Activated T-helper 1 cell treated with anti-CD3 and anti-CD28 coated beads, Interleukin-2, amount 50 U/mL, for 16 hours (primary cell): ENCODE data around the gene COPZ1.
"Not testable (repeated sequence)": the region's sequence is repeated elsewhere in the genome, so short reads cannot be mapped to it uniquely, and the experiment has no call there.

ENCODE experiments used
- DNase-seq, 2 donors: peaks; one replicate each; pipeline ENCODE4 v3.0.0-alpha.2; 2020; ENCODE audit warnings: low read depth in 1 of 2, low spot score in 1 of 2

COPZ1 gene

DNA sequence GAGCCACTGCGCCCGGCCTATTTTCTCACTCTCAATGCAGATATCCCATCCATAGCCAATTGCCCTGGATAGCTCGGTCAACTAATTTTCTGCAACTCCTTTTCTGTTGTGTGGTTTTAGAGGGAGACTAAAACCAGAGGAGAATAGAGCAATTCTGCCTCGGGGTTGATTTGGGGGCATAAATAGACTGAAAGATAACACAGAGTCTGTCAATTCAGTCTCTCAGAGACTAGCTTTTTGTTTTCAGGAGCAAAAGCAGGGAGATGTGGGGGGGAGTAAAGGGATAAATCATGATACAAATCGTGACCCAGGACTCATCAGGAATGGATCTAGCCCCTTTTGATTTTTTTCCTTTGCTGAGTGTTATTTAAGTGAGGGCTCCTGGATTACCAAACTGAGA, 6.5 kb downstream of the COPZ1 start:
- no peak for DNase-seq

DNA sequence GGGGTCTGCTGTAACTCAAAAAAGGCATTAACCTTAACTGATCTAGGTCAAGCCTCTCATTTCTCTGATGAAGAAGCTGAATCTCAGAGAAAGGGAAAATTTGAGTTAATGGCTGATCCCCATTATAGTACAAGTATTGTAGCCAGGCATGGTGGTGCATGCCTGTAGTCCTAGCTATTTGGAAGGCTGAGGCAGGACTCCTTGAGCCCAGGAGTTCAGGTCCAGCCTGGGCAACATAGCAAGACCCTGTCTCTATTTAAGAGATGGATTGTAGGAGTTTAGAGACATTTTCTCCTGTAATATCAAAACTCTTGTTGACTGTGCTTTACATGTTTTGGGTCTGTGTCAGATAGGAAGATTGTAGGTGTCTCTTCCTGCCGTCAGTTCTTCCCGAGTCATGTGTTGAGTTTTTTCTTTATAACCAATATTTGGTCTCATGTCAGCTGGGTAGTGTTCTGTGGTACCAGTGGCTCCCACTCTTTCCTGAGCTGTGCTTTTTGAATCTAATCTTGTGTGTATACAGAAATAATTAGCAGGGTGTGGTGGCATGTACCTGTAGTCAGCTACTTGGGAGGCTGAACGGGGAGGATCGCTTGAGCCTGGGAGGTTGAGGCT, 8.6 kb downstream of the COPZ1 start:
- no peak for DNase-seq

DNA sequence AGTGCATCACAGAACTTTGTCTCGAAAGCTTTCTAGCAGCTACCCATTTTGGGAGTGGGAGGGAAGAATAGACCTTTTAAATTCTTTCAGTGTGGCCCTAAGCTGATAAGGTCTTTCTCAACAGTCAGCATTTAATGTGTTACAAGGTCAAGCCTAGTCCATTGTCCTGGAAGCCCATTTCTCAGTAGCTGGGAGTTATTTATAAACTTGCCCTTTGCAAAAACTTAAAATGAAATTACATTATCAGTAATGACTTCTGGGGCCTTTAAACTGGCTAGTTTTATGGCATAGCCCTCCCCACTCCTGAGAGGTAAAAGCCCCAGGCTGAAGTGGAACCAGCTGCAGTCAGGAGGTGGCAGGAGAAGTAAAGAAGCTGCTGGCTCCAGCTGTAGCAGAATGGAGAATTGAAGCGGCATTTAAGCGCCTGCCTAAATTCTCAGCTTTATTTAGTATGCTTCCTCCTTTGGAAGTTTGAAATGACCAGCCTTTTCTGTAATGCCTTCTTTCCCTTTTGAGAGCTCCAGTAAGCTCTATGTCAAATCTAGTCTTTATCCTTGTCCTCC, 12.4 kb downstream of the COPZ1 start:
- no peak for DNase-seq

DNA sequence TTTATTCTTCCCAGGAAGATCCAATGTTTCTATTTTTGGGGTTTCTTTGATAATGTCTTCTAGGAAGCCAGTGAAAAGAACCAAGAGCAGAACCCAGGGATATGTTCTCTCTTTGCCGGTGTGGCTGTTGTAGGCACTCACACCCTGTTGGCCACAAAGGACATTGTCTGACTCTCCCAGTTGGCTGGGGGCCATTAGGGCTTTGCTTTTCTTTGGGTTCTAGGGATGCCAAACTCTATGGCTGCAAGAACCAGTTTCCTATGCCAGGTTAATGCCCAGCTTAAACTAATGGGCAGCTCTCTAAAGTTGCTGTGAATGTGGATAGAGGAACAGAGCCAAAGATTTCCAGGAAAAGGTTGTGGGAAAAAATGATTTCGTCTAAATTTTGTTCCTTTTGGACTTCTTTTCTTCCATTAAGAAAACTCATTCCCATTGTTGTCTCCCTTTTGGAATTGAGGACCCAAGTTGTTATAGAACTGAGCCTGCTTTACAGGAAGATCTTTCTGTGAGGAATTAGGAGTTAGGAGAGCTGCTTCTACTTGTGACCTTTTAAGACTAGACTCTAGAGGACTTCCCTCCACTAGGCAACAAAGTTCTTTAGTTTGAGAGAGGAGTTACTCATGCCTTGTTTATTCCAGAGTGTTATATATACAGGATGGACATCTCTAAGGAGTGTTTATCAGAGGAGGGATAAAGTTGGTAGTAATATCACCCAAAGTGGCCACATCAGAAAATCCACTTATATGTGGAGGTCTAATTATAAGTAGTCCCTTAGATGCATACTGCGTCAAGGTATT, 13.1 kb downstream of the COPZ1 start:
- DNase-seq = no peak

DNA sequence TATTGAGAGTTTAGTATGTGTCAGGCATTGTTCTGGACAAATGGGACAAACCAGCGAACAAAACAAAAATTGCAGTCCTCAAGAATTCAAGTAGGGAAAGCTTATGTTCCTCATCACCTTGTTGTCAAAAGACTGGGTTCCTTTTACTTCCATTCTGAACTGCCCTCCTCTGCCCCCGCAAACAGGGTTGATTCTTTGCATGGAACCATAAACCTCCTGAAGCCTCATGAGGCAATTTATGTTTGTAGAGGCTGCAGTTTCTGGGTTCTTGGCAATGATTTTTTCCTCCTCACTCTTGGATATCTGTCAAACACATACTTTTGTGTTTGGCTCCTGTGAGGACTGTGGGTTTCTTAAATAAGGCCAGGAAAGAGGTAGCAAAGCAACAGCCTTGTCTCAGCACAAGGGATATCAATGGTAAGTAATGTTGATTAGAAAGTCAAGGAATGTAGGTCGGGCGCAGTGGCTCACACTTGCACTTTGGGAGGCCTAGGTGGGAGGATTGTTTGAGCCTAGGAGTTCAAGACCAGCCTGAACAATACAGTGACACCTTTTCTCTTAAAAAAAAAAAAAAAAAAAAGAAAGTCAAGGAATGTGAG, 13.9 kb downstream of the COPZ1 start:
- DNase-seq = no peak

DNA sequence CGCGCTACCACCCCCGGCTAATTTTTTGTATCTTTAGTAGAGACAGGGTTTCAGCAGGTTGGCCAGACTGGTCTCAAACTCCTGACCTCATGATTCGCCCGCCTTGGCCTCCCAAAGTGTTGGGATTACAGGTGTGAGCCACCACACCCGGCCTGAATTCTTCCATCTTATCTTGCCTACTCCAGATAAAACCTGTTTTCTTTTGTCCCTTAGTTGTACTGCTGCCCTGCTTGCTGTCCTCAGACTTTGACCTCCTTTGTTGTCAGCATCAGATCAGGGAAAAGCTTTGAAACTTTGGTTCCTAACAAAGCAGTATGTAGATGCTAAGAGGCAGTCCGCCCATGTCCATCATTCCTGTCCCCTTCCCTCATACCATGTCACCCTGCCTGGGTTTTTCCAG, 15.9 kb downstream of the COPZ1 start:
- no peak for DNase-seq

DNA sequence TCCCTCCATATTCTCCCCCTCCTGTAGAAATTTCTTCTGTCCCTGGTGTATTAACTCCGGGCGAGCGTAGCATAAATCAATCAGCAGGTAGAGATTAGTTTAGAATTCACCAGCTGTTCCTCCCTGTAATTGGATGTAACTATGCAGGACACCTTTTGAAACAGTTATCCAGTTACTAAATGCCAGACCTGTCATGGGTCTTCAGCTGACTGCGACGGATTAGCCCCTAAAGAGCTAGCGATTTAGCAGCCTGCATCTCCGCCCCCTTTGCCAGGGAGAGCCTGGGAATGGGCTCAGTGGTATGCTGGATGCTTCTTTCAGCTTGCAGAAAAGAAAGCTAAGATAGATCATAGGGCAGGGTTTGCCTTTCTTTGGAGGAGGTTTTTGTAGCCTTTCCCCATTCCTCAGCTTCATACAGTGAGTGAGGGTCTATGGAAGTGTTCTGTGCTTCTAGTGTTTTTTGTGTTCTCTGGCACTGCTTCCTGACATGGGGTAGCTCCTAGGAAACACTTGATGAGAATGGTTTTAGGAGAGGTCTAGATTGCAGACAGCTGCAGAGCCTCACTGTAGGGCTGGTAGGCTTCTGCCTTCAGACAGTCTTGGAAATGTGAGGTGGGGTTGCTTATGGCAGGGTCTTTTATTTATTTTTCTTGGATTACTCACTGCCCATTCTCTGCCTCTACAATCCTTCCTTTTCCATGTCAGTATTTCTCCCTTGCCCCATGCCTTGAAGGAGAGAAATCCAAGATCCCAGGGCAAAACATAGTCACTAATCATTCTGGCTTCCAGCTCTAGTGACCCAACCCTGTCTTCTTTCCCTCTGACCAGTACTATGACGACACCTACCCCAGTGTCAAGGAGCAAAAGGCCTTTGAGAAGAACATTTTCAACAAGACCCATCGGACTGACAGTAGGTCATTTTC, 16.7 kb downstream of the COPZ1 start:
- no peak for DNase-seq

DNA sequence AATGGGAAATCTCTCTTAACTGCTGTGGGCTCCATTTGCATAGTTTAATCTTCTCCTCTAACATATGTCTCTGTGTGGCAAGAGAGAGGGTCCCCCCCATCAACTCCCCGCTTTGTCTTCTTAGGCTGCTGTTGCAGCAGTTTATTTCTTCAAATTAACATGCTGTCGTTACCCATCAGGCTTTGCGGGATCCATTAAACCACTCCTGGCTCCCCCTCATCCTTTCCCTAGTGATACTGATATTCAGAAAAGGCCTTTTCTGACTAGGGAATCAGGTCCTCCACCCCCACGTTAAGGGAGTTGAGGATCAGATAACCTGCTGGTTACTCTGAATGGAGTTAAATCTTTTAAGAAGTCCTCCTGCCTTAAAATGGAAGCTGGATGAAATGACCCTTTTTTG, 24.1 kb downstream of the COPZ1 start:
- no peak for DNase-seq

DNA sequence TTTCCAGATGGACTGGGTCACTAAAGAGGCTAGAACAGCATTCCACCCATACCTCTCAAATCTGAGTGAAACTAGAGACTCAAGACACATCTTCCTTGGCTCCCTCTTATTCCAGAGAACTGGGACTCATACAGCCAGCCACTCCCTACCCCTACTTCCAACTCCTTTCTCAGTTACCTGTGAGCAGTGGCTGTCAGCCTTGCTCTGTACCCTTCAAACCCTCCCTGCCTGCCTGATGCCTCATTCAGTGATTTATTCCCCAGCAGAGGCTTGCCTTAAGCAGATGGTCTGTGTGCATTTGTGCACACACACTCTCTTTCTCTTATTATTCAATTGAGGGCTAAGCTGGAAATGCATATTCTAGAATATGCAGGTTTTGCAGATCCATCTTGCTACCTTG, 24.7 kb downstream of the COPZ1 start:
- DNase-seq = no peak

DNA sequence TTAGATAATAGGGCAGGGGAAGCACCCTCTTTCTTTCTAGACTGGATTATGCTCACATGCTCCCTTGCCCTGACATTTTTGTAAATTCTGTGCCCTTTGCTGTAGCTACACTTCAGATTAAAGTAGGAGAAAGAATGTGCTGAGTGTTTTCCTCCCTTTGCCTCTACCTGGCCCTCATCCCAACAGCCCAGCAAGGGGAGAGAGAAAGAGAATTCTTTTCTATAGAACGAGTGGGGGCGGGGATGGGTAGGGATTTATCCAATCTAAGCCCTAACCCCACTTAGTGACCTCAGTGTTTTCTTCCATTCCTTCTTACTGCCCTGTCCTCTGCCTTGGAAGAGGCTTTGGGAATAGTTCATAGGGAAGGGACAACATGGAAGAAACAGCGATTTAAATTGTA, 25.8 kb downstream of the COPZ1 start:
- no peak for DNase-seq

DNA sequence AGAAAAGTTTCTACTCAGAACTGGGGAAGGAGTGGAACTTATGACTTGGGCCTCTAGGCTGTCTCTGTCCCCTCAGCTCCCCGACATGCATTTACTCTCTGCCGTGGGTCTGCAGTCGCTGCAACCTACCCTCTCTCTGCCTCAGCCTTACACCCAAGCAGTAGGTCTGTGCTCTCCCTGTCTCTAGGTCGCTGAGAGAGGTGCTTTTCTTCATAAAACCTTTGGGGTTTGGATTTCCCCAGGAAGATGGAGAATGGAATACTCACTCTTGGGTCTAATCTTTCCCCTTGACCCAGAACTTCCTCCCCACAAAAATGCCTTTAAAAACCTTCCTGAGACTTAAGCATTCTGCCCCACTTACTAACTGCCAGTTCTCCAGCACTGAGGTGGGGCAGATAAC, 26.4 kb downstream of the COPZ1 start:
- no peak for DNase-seq

DNA sequence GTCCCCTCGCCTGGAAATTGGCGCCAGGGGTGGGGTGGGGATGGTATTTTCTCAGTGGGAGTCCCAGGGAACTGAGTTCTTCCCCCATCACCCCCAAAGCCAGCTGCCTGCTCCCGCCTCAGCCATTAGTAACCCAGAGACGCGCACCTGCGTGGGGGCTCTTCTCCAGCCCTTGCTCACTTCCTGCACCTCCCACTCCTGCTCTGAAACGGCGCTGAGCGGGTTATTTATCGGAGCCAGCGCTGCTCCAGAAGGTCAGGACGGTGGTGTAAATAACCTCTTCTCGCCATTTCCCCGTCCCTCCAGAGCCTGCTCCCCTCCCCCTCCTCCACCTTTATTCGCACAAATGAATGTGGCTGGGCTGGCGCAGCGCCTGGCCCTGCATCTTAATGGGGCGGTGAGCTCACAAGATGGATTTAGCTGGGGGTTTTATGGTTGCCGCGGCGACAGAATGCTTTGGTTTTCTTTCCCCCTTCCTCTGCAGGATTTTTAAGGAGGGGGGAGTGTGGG, 27.1 kb downstream of the COPZ1 start:
- no peak for DNase-seq

DNA sequence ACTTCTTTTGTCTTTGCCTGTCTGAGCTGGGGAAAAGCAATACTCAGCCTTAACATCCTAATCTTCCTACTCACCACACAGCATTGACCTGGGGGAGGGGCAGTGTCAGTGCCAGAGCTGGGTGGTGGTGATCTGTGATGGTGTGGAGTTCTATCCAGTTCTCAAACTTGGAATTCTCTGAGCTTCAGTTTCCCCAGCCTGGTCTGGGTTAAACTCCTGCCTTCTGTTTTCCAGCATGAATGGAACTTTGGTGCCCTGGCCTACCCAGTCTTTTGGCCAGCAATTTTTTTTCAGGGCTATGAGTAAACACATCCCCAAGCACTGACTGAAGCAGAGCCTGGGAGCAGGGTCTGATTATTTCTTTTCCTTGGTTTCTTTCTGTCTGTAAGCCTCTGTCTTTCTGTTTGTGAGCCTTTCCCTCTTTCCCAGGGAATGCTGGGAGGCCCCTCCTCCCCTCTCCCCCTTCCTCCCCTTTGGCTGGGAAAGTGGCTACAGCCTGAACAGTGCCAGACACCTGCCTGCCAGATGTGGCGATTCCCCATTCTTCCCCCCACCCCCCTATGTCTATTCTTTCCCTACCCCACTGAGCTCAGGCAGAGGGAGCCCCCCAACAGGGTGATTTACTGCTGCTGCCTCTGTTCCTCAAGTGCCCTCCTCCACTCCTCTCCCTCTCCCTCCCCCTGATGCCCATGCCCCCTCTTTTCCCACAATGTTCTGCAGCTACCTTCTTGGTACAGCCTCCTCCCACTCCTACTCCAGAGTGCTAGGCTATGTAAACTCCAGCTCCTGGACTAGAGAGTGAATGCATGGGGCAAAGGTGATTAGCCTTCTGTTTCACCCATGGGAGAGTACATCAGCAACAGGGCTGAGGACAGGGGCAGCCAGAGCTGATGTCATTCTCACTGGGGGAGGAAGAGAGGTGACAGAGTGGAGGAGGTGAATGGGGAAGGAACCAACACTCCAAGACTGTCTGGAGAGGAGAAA, 28.3 kb downstream of the COPZ1 start:
- DNase-seq = no peak

DNA sequence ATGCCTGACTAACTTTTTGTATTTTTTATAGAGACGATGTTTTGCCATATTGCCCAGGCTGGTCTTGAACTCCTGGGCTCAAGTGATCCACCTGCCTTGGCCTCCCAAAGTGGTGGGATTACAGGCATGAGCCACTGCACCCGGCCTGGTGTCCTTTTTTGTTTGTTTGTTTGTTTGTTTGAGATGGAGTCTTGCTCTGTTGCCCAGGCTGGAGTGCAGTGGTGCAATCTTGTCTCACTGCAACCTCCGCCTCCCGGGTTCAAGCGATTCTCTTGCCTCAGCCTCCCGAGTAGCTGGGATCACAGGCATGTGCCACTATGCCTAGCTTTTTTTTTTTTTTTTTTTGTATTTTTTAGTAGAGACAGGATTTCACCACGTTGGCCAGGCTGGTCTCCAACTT, 29.3 kb downstream of the COPZ1 start:
- DNase-seq = not testable (repeated sequence)

DNA sequence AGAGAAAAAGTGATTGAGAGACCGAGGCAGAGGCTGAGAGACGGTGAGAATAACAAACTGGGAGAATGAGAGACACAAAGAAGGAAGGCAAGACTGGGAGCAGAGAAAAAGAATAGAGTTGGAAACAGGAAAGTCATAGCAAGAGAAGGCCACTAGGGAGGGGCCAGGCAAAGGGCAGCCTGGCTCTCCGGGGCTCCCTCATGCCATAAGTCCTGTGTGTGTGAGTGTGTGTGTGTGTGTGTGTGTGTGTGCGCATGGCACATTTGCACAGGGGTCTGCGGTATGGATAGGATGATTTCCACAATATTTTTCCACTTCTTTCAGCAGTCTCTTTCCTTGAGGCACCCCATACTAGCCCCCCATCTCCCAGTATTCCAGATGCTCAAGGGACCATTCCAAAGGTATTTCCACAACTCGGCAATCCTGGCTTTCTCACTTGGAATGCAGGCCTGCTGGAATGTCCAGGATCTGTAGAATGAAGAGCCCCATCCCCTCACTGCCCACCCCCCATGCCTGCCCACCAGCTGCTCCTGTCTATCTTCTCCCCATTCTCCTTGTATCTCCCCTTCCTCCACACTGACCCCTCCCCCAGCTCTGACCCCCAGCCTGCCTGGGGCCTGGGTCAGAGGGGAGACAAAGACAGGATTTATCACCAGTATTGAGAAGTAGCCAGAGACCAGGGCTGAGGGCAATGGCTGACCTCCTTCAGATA, 30.3 kb downstream of the COPZ1 start:
- DNase-seq = no peak

DNA sequence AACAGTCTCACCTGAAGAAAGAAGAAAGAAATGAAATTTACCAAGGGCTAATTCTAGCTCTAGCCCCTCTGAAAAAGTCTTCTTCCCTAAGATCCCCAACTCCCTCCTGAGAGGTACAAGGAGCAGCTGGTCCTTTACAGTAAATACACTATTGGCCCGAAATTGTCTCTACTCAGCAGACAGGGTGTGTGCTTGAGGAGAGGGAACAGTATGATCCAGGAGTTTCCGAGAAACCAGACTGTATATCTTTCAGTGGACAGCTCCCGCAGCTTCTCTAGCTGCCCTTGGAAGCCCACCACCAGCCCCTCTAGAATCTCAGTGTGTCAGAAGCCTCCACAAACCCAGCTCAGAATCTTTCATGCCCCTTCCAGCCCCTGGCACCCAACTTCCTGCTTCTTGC, 31.3 kb downstream of the COPZ1 start:
- DNase-seq = no peak

DNA sequence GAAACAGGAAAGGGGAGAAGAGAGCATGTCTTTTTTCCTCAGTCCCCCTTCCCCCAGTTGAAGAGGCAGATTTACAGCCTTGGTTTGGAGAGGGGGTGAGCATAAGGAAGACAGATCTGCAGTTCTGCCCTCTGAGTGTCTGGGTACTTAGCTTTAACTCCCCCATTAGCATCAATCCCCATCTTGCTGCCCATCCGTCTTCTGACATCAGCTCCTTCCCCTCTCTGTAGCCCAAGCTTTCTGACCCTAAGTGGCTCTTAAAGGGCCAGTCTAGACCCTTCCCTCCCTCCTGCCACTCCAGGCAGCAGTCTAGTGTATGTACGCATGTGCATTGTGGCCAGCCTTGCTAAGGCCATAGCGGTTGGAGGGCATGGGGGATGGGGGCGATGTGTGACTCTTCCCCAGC, 32.0 kb downstream of the COPZ1 start:
- DNase-seq = no peak

DNA sequence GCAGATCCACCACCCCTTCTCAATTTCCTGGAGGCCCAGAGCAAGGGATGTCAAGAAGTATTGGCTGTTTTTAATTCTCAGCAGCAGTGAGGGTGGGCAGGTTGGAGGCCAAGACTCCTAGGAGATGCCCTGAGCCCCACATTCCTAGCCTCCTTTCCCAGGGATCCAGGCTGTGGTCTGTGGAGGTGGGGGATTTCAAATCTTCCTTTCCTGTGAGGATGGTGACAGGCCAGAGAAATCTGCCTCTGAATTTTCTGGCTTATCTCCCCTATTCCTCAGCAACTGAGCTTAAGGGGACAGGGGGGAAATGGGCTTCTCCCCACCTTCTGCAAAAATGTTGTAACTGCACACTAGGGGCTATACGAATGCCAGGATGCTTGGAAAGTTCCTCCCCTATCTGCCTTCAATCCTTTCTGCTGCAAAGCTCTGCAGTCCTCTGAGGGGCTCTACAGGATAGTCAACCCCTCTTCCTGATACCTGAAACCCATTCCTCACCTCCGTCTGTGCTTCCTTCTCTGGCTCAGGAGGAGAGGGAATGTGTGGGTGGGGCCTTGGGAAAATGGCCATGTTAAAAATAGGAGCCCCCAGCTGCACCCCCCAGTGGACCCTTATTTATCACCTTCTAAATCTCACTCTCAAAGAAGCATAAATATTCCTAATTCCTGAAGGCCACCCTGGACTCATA, 32.7 kb downstream of the COPZ1 start:
- DNase-seq = no peak
